ENCODE data around the gene PSMB7.

DNA sequence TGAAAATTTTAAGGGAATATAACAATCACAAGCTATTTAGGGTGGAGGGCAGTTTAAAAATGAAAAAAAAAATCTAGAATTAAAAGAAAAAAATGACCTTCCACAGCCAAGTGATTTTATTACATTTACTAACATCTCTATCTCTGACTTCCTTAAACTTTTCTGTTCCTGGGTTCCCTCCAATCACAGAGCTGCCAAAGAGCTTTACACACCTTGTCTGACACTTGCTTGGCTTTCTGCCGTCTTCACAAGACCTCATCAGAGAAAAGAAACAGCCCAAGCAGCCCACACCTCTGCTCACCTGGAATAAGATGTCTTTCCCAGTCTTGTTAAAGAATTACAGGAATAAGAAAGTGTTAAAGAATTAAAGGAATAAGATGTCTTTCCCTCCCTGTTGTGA lies 38.9 kb downstream of the PSMB7 start:
- TF ChIP-seq, protein P1, sequence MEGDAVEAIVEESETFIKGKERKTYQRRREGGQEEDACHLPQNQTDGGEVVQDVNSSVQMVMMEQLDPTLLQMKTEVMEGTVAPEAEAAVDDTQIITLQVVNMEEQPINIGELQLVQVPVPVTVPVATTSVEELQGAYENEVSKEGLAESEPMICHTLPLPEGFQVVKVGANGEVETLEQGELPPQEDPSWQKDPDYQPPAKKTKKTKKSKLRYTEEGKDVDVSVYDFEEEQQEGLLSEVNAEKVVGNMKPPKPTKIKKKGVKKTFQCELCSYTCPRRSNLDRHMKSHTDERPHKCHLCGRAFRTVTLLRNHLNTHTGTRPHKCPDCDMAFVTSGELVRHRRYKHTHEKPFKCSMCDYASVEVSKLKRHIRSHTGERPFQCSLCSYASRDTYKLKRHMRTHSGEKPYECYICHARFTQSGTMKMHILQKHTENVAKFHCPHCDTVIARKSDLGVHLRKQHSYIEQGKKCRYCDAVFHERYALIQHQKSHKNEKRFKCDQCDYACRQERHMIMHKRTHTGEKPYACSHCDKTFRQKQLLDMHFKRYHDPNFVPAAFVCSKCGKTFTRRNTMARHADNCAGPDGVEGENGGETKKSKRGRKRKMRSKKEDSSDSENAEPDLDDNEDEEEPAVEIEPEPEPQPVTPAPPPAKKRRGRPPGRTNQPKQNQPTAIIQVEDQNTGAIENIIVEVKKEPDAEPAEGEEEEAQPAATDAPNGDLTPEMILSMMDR (IDR thresholded peaks at IDR 0.05) = no peak
- no peak for TF ChIP-seq POLR2A (IDR thresholded peaks at IDR 0.05)
